ENCODE results near the gene METTL5. TPM values are rescaled to one million over a fixed set of nuclear protein-coding genes. Genes with fewer than 3 reads are reported as not detected.
A peak's percentile ranks its signal among the peaks of the same experiment; 100 is the strongest.
"Not testable (repeated sequence)": the region's sequence is repeated elsewhere in the genome, so short reads cannot be mapped to it uniquely, and the experiment has no call there.

Gene METTL5
- total RNA-seq, result 10 to 100 TPM; 62.7 to 68.5 TPM

GRCh38 chr2:169824373-169825333 is at the start of gene METTL5:
Gene METTL5, minus strand, starts transcription at chr2:169824905. Its CDS starts 308 bp downstream, at chr2:169824597.
- H3K4me1 Mint-ChIP-seq, result peaks cover 64% of the 10 kb centered on the region
- H3K27ac Mint-ChIP-seq, result peak within 1 kb of the TSS; percentile 84
- H3K9me3 Mint-ChIP-seq (ENCODE audit: low read depth), result no peaks in the 10 kb centered on the region
- DNase-seq, result peak; percentile 82
- peaks cover 24% of the 10 kb centered on the region for H3K36me3 Mint-ChIP-seq
- no peaks in the 10 kb centered on the region for H3K27me3 Mint-ChIP-seq
- CTCF ChIA-PET, result interaction anchor here (0.7 to 2.2 kb wide), 20 partner anchors 9 to 353 kb away, joined by 3 to 16 read pairs (median 6); partner anchors contain the start of genes BBS5 and SSB
- peak within 1 kb of the TSS; percentile 78 for H3K4me3 Mint-ChIP-seq
- ATAC-seq, result peak; percentile 74

GRCh38 chr2:169871994-169872393 is 47.3 kb upstream of the METTL5 start:
- H3K9me3 Mint-ChIP-seq (ENCODE audit: low read depth), result no peaks in the 10 kb centered on the region
- H3K4me1 Mint-ChIP-seq, result peaks cover 2% of the 10 kb centered on the region
- H3K27me3 Mint-ChIP-seq, result no peaks in the 10 kb centered on the region
- H3K36me3 Mint-ChIP-seq, result peaks cover 6% of the 10 kb centered on the region
- H3K27ac Mint-ChIP-seq, result no peak overlapping the region
- H3K4me3 Mint-ChIP-seq, result no peak overlapping the region
- no peak for DNase-seq
- CTCF ChIA-PET, result interaction anchor here (1.2 kb wide), 1 partner anchor 51 kb away, joined by 3 read pairs; no protein-coding TSS in a partner anchor
- no peak for ATAC-seq

- ATAC-seq; H3K4me1 Mint-ChIP-seq; H3K9me3 Mint-ChIP-seq (ENCODE audit: low read depth); H3K27ac Mint-ChIP-seq; H3K27me3 Mint-ChIP-seq; DNase-seq; H3K36me3 Mint-ChIP-seq; H3K4me3 Mint-ChIP-seq: not testable (repeated sequence)
- CTCF ChIA-PET, result interaction anchor here (1.2 kb wide), 1 partner anchor 50 kb away, joined by 3 read pairs; no protein-coding TSS in a partner anchor
These were observed 46.7 kb upstream of the METTL5 start for GRCh38 chr2:169871369-169871768.

GRCh38 chr2:169868951-169869350 is 44.2 kb upstream of the METTL5 start:
- DNase-seq (no peak), ATAC-seq (no peak)
- CTCF ChIA-PET, result no interaction called here
- H3K4me1 Mint-ChIP-seq, result no peaks in the 10 kb centered on the region
- H3K4me3 Mint-ChIP-seq, result no peak overlapping the region
- H3K36me3 Mint-ChIP-seq, result peaks cover 2% of the 10 kb centered on the region
- no peak overlapping the region for H3K27ac Mint-ChIP-seq
- no peaks in the 10 kb centered on the region for H3K9me3 Mint-ChIP-seq (ENCODE audit: low read depth)
- no peaks in the 10 kb centered on the region for H3K27me3 Mint-ChIP-seq

GRCh38 chr2:169867579-169867978 is 42.9 kb upstream of the METTL5 start:
- Mint-ChIP-seq H3K27me3 (no peaks in the 10 kb centered on the region), H3K36me3 (peaks cover 7% of the 10 kb centered on the region), H3K4me1 (no peaks in the 10 kb centered on the region), H3K9me3 (ENCODE audit: low read depth) (no peaks in the 10 kb centered on the region), H3K4me3 (no peak overlapping the region), H3K27ac (no peak overlapping the region)
- ATAC-seq, result no peak
- CTCF ChIA-PET, result no interaction called here
- no peak for DNase-seq

GRCh38 chr2:169866230-169866629 is 41.5 kb upstream of the METTL5 start:
- CTCF ChIA-PET, result interaction anchor here (0.7 kb wide), 1 partner anchor 168 kb away, joined by 3 read pairs; no protein-coding TSS in a partner anchor
- not testable (repeated sequence) for H3K27ac Mint-ChIP-seq; H3K4me1 Mint-ChIP-seq; H3K36me3 Mint-ChIP-seq; H3K4me3 Mint-ChIP-seq; DNase-seq; H3K9me3 Mint-ChIP-seq (ENCODE audit: low read depth); ATAC-seq; H3K27me3 Mint-ChIP-seq

GRCh38 chr2:169865492-169865891 is 40.8 kb upstream of the METTL5 start:
- H3K9me3 Mint-ChIP-seq (ENCODE audit: low read depth), result no peaks in the 10 kb centered on the region
- no peak overlapping the region for H3K27ac Mint-ChIP-seq
- peaks cover 11% of the 10 kb centered on the region for H3K36me3 Mint-ChIP-seq
- H3K4me1 Mint-ChIP-seq, result no peaks in the 10 kb centered on the region
- no peak overlapping the region for H3K4me3 Mint-ChIP-seq
- DNase-seq (no peak), ATAC-seq (no peak)
- H3K27me3 Mint-ChIP-seq, result no peaks in the 10 kb centered on the region
- CTCF ChIA-PET, result no interaction called here

- H3K27ac Mint-ChIP-seq, result no peak overlapping the region
- no peak overlapping the region for H3K4me3 Mint-ChIP-seq
- no peaks in the 10 kb centered on the region for H3K4me1 Mint-ChIP-seq
- CTCF ChIA-PET, result interaction anchor here (0.9 kb wide), 1 partner anchor 34 kb away, joined by 4 read pairs; no protein-coding TSS in a partner anchor
- ATAC-seq (no peak), DNase-seq (no peak)
- no peaks in the 10 kb centered on the region for H3K9me3 Mint-ChIP-seq (ENCODE audit: low read depth)
- peaks cover 12% of the 10 kb centered on the region for H3K36me3 Mint-ChIP-seq
- H3K27me3 Mint-ChIP-seq, result no peaks in the 10 kb centered on the region
These were observed 38.1 kb upstream of the METTL5 start for GRCh38 chr2:169862816-169863215.

- CTCF ChIA-PET, result no interaction called here
- no peaks in the 10 kb centered on the region for H3K9me3 Mint-ChIP-seq (ENCODE audit: low read depth)
These were observed 35.4 kb upstream of the METTL5 start for GRCh38 chr2:169860149-169860548.

GRCh38 chr2:169859423-169859822 is 34.7 kb upstream of the METTL5 start:
- no peak overlapping the region for H3K27ac Mint-ChIP-seq
- DNase-seq, result no peak
- H3K4me3 Mint-ChIP-seq, result no peak overlapping the region
- H3K27me3 Mint-ChIP-seq, result no peaks in the 10 kb centered on the region
- H3K9me3 Mint-ChIP-seq (ENCODE audit: low read depth), result no peaks in the 10 kb centered on the region
- peaks cover 18% of the 10 kb centered on the region for H3K36me3 Mint-ChIP-seq
- no peaks in the 10 kb centered on the region for H3K4me1 Mint-ChIP-seq
- CTCF ChIA-PET, result interaction anchor here (0.7 kb wide), 1 partner anchor 20 kb away, joined by 3 read pairs; no protein-coding TSS in a partner anchor
- ATAC-seq, result no peak

More at GRCh38 chr2:169860149-169860548, 35.4 kb upstream of the METTL5 start:
- Mint-ChIP-seq H3K27ac (no peak overlapping the region), H3K4me1 (no peaks in the 10 kb centered on the region), H3K4me3 (no peak overlapping the region), H3K27me3 (no peaks in the 10 kb centered on the region), H3K36me3 (peaks cover 16% of the 10 kb centered on the region)
- no peak for DNase-seq
- no peak for ATAC-seq

GRCh38 chr2:169855281-169856258 is 30.9 kb upstream of the METTL5 start:
- H3K36me3 Mint-ChIP-seq, result peaks cover 15% of the 10 kb centered on the region
- H3K4me1 Mint-ChIP-seq; H3K27me3 Mint-ChIP-seq; CTCF ChIA-PET; ATAC-seq; H3K9me3 Mint-ChIP-seq (ENCODE audit: low read depth); DNase-seq; H3K27ac Mint-ChIP-seq; H3K4me3 Mint-ChIP-seq: not testable (repeated sequence)

- Mint-ChIP-seq H3K4me1 (peaks cover 8% of the 10 kb centered on the region), H3K4me3 (no peak overlapping the region), H3K27me3 (no peaks in the 10 kb centered on the region), H3K27ac (no peak overlapping the region), H3K9me3 (ENCODE audit: low read depth) (peaks cover 4% of the 10 kb centered on the region), H3K36me3 (peaks cover 29% of the 10 kb centered on the region)
- ATAC-seq (no peak), DNase-seq (no peak)
- CTCF ChIA-PET, result no interaction called here
These were observed 28.4 kb upstream of the METTL5 start for GRCh38 chr2:169853041-169853668.

GRCh38 chr2:169849710-169850109 is 25.0 kb upstream of the METTL5 start:
- CTCF ChIA-PET, result no interaction called here
- peaks cover 8% of the 10 kb centered on the region for H3K4me1 Mint-ChIP-seq
- DNase-seq (no peak), ATAC-seq (no peak)
- no peak overlapping the region for H3K4me3 Mint-ChIP-seq
- H3K27me3 Mint-ChIP-seq, result no peaks in the 10 kb centered on the region
- H3K9me3 Mint-ChIP-seq (ENCODE audit: low read depth), result peaks cover 4% of the 10 kb centered on the region
- H3K27ac Mint-ChIP-seq, result no peak overlapping the region
- peaks cover 28% of the 10 kb centered on the region for H3K36me3 Mint-ChIP-seq
